WERI-Rb-1 (cell line): ENCODE data around the gene RBMS3.

Experiments used
- DNase-seq: peaks from one replicate; pipeline ENCODE4 v3.0.0-alpha.2; 2020
- H3K27ac ChIP-seq: fragments of 250-450 bp; sonication (Bioruptor Pico); 2 replicates; pipeline ENCODE4 v1.5.1; 2020; ENCODE audit warnings: mild to moderate bottlenecking, moderate library complexity
- H3K27me3 ChIP-seq: fragments of 250-450 bp; sonication (Bioruptor Pico); 2 replicates; pipeline ENCODE4 v1.5.1; 2021; ENCODE audit warnings: mild to moderate bottlenecking, low read depth, moderate library complexity; ENCODE audit not compliant: insufficient read depth, severe bottlenecking
- H3K36me3 ChIP-seq: fragments of 250-450 bp; sonication (Bioruptor Pico); 2 replicates; pipeline ENCODE4 v1.5.1; 2020; ENCODE audit warnings: mild to moderate bottlenecking, moderate library complexity
- H3K4me3 ChIP-seq: 2 replicates; pipeline ENCODE4 v1.5.1; 2011; ENCODE audit warnings: low read depth, mild to moderate bottlenecking, control low read depth, low read length
- H3K9me3 ChIP-seq: fragments of 250-450 bp; sonication (Bioruptor Pico); 2 replicates; pipeline ENCODE4 v1.5.1; 2021; ENCODE audit warnings: mild to moderate bottlenecking, moderate library complexity; ENCODE audit not compliant: severe bottlenecking
- TF ChIP-seq, protein P1 (sequence below): IDR thresholded peaks from 2 replicates; pipeline ENCODE4 v1.5.1; 2011; ENCODE audit warnings: low read depth, mild to moderate bottlenecking, control low read depth, inconsistent platforms, low read length

The RBMS3 gene

DNA sequence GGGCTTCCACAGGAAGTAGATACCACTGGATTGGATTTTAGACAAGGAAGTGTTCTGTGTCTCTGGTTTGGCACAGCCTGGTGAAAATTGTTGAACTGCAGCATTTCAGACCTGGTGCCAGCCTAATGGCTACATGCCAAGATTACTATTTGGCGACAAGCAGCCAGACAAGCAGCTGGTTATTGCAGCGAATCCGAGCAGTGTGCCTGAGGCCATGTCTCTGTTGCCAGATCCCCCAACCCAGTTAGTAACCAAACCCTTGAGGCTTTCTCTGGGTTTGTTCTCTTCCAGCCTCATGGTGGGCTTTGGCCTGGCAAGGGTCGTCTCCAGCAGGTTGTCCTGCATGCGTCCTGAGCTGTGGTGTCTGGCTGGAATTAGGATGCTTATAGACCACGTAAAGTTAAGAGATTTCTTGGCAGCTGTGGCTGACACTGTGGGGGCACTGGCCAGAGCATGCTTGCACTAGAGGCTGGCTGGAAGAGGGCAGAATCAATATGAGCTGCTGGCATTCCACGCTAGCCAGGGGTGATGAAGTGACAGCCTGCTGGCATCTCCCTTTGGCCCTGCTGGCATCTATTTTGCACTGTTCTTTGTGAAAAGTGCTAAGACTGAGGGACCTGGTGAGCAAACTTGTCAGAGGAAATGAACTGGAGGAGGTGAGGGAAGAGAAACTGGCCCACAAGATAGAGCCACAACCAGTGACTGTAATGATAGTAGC is 172.6 kb downstream of the RBMS3 start:
- DNase-seq: no peak
- H3K36me3 ChIP-seq: no peaks in the 10 kb centered on the region
- TF ChIP-seq, protein P1, sequence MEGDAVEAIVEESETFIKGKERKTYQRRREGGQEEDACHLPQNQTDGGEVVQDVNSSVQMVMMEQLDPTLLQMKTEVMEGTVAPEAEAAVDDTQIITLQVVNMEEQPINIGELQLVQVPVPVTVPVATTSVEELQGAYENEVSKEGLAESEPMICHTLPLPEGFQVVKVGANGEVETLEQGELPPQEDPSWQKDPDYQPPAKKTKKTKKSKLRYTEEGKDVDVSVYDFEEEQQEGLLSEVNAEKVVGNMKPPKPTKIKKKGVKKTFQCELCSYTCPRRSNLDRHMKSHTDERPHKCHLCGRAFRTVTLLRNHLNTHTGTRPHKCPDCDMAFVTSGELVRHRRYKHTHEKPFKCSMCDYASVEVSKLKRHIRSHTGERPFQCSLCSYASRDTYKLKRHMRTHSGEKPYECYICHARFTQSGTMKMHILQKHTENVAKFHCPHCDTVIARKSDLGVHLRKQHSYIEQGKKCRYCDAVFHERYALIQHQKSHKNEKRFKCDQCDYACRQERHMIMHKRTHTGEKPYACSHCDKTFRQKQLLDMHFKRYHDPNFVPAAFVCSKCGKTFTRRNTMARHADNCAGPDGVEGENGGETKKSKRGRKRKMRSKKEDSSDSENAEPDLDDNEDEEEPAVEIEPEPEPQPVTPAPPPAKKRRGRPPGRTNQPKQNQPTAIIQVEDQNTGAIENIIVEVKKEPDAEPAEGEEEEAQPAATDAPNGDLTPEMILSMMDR: no peak
- H3K27me3 ChIP-seq: no peaks in the 10 kb centered on the region
- no peaks in the 10 kb centered on the region for H3K9me3 ChIP-seq
- no peak overlapping the region for H3K4me3 ChIP-seq
- no peak overlapping the region for H3K27ac ChIP-seq

- Histone ChIP-seq H3K36me3 (no peaks in the 10 kb centered on the region), H3K27me3 (no peaks in the 10 kb centered on the region), H3K9me3 (no peaks in the 10 kb centered on the region), H3K4me3 (no peak overlapping the region), H3K27ac (no peak overlapping the region)
- TF ChIP-seq, protein P1: no peak
- no peak for DNase-seq
Measured at GRCh38 chr3:29454161-29454611, 173.3 kb downstream of the RBMS3 start.

DNA sequence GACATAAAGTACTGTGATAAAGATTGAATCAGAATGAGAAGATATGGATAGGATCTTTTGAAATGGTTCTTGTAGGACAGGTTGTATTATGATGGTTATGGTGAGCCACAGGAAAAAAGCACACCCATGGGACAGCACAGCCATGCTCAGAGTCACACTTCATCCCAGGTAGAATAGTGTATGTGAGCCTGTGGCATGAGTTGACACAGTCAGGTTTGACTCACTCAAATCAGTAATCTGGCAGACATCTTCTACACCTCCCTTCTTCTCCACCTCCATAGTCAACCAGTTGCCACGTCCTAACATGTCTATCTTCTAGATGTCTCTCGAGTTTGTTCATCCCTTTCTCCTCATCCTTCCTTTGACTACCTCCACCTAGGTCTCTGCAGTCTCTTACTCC is 176.0 kb downstream of the RBMS3 start:
- Histone ChIP-seq H3K27ac (no peak overlapping the region), H3K36me3 (no peaks in the 10 kb centered on the region), H3K9me3 (no peaks in the 10 kb centered on the region), H3K4me3 (no peak overlapping the region), H3K27me3 (no peaks in the 10 kb centered on the region)
- TF ChIP-seq, protein P1: no peak
- DNase-seq: no peak

- Histone ChIP-seq H3K36me3 (no peaks in the 10 kb centered on the region), H3K9me3 (no peaks in the 10 kb centered on the region), H3K4me3 (no peak overlapping the region), H3K27me3 (no peaks in the 10 kb centered on the region), H3K27ac (no peak overlapping the region)
- TF ChIP-seq, protein P1: no peak
- DNase-seq: no peak
Measured at GRCh38 chr3:29463304-29463703, 182.4 kb downstream of the RBMS3 start.

DNA sequence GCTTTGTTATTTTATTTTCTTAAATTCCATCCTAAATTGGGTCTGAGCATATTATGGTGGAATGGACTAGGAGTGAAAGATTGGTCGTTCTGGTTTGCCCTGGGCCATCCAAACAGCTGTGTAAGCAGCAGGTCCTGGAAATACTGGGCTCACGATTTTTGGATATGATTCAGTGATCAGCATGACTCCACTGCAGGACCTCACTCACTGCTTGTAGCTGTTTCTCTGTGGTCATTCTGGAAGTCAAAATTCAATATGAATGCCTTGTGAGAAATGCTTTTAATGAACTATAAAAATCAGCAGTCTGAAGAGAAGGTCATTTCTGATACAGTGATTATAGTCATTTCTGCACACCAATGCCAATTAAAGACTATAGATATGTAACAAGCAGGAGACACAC is 185.0 kb downstream of the RBMS3 start:
- H3K4me3 ChIP-seq: no peak overlapping the region
- DNase-seq: no peak
- H3K27ac ChIP-seq: no peak overlapping the region

More for the DNA sequence above, 185.0 kb downstream of the RBMS3 start:
- no peaks in the 10 kb centered on the region for H3K27me3 ChIP-seq
- H3K9me3 ChIP-seq: no peaks in the 10 kb centered on the region
- TF ChIP-seq, protein P1: no peak
- no peaks in the 10 kb centered on the region for H3K36me3 ChIP-seq
